ENCODE results near the gene MTF2. TPM values are rescaled to one million over a fixed set of nuclear protein-coding genes. Genes with fewer than 3 reads are reported as not detected.

Gene MTF2
- total RNA-seq, 1 experiment from 2014 or later, result 30.7 TPM

DNA sequence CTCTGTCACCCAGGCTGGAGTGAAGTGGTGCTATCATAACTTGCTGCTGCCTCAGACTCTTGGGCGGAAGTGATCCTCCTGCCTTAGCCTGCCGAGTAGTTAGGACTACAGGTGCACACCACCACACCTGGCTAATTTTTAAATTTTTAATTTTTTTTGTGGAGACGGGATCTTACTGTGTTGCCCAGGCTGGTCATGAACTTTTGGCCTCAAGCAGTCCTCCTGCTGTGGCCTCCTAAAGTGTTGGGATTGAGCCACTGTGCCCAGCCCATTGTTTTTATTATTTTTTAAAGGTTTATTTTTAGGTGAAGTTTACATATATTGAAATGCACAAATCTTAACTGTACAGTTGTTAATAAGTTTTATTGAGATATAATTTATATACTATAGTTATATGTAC, 3.2 kb downstream of the MTF2 start:
- DNase-seq (ENCODE audit: low spot score), result no peak

DNA sequence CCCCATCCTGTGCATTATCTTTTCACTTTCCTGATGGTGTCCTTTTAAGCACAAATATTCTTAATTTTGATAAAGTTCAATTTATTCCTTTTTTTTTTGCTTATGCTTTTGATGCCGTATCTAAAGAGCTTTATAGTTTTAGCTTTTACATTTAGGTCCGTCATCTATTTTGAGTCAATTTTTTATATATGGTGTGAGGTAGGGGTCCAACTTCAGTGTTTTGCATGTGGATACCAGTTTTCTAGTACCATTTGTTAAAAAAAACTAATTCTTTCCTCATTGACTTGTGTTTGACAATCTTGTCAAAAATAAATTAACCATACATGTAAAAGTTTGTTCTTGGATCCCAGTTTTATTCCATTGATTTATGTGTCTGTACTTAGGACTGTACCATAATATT, 4.9 kb downstream of the MTF2 start:
- DNase-seq (ENCODE audit: low spot score), result no peak

DNA sequence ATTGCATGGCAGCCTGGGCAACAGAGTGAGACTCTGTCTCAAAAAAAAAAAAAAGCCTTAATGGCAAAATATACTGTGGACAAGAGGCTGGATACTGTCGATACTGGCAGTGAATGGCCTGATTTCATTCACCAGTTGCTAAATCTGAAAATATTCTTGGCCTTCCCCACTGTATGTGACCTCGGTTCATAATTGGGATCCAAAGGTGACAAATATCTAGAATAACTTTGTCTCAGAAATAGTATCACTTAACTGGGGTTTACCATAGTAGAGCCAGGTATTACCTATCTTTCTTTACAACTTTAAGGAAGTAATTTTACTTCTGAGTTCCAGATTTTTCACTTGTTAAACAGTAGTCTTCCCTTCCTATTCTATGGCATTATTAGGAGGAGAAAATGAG, 8.4 kb downstream of the MTF2 start:
- DNase-seq (ENCODE audit: low spot score), result no peak

DNA sequence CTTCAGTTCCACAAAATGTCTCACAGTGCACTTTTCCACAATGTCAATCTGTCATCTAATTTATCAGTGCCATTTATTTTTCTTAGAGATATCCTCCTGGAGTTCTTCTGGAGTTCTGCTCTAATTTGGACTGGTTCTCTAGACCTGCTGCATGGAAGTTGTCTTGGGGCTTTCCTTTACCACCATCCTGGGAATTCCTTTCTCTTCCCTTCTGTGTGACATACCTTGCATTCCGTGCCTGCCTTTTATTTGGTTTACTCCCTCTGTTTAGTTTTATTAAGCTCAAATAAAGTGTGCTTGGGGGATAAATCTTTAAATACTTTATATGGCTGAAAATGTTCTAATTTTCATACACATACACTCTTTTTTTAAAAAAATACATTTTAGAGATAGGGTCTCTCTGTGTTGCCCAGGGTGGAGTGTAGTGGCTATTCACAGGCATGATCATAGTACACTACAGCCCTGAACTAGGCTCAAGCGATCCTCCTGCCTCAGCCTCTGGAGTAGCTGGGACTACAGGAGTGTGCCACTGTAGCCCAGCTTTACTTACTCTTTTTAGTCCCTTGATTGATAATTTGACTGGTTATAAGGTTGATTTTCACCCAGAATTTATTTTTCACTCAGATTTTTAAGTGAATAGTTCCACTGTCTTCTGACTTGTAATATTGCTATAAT, 14.4 kb downstream of the MTF2 start:
- DNase-seq (ENCODE audit: low spot score), result no peak

DNA sequence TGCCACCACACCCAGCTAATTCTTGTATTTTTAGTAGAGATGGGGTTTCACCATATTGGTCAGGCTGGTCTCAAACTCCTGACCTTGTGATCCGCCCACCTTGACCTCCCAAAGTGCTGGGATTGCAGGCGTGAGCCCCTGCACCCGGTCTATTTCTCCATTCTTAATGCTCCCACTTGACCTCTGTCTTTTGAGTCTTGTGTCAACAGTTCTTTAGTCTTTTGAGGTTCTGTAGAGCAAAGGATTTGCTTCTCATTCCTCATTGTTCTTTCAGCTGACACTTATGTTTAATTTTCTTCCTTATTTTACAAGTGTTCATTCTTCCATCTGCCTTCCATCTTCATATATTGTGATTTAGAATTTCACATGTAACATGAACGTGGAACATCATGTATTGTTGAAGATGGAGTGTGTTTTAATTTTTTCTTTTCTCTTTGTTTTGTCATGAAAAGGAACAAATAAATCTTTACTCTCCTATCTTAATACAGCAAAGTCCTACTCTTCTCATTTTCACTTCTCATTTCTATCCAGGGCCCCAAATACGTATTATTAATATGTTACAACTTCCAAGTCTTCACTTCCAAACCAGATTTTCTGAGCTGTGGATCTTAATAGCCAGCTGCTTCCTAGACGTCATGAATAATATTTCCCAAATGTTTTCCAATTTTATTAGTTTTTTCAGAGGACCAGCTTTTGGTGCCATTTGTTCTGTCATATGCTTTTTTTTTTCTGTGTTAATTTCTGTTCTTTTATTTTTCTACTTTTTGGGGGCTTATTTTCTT, 16.9 kb downstream of the MTF2 start:
- no peak for DNase-seq (ENCODE audit: low spot score)

DNA sequence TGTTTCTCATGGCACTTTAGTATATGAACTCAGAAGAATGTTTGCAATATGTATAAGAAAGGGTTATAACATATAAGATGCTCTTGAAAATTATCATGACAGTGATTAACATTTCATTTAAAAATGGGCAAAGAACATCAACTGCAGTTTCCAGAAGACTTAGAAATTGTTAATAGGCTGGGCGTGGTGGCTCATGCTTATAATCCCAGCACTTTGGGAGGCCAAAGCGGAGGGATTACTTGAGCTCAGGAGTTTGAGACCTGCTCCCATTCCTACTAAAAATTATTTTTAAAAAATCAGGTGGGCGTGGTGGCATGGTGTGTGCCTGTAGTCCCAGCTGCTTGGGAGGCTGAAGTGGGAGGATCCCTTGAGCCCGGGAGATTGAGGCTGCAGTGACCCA, 23.1 kb downstream of the MTF2 start:
- DNase-seq (ENCODE audit: low spot score), result no peak

DNA sequence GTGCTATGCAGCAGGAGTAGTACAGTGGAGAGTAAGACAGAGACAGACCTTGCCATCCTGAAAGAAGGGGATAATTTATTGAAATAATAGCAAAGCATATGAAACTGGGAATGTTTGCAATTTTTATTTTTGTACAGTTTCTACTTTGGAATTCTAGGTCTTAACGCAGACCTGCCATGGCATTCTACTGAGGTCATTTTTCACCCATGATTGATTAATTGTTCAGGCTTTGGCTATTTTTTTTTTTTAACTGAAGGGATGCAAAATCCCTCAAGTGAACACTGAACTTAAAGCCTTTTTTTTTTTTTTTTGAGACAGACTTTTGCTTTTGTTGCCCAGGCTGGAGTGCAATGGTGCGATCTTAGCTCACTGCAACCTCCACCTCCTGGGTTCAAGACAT, 27.1 kb downstream of the MTF2 start:
- no peak for DNase-seq (ENCODE audit: low spot score)

DNA sequence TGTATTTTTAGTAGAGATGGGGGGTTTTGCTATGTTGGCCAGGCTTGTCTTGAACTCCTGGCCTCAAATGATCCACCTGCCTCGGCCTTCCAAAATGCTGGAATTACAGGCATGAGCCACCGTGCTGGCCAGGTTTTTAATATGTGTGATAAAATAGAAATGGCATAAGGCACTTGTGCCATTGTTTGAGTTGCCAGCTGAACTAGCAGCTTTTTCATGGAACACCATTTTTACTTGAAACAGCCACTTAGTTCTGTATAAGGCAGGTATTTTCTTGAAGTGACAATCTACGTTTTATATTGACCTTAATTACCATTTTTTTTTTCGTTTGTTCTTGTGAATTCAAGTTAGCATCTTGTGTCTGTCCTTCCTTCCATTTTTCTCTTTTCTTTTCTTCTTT, 28.3 kb downstream of the MTF2 start:
- DNase-seq (ENCODE audit: low spot score), result no peak

DNA sequence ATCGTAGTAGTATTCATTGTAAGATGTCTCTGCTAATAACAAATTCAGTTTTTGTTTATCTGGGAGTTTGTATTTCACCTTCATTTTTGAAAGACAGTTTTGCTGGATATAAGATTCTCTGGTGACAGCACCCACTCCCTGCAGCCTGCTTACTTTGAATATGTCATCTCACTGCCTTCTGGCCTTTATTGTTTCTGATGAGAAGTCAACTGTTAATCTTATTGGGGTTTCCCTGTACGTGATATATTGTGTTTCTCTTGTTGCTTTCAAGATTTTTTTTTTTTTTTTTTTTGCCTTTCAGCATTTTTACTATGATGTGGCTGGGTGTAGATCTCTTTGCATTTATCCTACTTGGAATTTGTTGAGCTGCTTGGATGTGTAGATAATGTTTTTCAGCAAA, 29.3 kb downstream of the MTF2 start:
- no peak for DNase-seq (ENCODE audit: low spot score)

DNA sequence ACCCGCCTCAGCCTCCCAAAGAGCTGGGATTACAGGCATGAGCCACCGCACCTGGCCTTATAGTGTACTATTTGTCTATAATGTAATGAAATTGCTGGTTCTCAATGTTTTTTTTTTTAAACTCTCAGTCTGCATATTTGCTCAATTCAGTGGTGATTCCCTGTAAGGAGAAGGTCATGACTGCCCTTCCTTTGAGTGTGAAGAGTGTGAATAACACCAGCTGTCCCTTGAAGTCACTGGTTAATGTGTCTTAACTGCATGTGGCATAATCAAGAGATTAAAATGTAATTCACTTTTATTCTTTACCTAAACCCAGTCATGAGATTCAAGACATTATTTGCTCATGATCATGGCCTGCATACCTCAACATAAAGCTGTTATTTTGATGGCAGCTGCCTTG, 30.5 kb downstream of the MTF2 start:
- no peak for DNase-seq (ENCODE audit: low spot score)

DNA sequence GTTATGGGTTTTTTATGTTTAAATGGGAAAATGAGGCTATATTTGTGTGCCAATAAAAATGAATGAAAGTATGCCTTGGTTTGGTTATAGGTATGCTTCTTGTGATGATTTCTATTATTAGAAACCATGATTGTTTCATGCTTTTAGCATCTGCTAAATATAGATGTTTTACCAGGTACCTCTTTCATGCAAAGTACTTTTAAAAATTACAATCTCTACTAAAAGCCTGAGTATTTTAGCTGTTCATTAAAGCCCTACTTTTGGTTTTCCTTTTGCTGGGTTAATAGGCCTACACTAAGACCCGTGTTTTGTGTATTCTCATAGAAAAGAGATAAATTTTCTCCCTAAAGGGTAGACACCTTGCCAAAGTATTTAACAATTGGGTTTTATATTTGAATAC, 32.0 kb downstream of the MTF2 start:
- no peak for DNase-seq (ENCODE audit: low spot score)

DNA sequence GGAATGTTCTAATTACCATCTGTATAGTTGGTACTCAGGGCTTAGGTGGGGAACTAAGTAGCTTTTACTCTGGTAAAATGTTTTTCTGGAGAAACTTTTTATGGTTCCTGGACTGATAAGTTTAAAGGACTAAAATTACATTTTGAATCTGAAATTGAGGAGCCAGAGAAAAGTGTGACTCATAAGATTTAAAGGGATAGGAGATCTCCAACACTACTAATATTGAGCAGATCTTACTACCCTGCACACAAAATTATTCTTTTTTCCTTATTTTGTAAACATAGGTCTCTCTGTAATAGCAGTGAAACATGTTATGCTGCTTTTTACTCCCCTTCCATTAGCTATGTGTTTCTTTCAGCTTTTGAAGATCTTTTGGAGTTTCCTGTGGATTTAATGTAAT, 32.5 kb downstream of the MTF2 start:
- DNase-seq (ENCODE audit: low spot score), result no peak

DNA sequence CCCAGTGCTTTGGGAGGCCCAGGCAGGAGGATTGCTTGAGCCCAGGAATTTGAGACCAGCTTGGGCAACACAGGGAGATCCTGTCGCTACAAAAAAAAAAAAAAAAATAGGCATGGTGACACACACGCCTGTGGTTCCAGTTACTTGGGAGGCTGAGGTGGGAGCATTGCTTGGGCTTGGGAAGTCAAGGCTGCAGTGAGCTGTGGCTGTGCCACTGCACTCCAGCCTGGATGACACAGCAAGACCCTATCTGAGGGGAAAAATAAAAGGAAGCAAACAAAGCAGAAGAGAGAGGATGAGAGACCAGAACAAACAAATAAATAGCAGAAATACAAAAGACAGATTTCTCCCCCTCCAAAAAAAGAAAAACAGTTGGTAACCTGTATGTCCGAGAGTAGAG, 34.0 kb downstream of the MTF2 start:
- DNase-seq (ENCODE audit: low spot score), result no peak

DNA sequence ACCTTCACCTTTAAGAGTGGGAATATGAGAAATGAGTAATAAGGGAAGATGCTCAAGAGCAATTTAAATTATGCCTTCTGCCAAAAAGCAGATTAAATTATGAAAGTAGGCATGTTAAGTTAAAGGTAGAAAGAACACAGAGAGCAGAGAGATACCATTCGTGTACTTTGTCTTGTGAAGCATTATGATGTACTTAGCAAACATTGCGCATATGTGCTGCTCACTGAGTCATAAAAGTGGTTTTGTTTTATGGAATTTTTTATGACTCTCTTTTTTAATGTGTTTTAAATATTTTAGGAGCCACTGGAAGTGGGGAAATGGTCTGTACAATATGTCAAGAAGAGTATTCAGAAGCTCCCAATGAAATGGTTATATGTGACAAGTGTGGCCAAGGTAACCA, 35.3 kb downstream of the MTF2 start:
- DNase-seq (ENCODE audit: low spot score), result no peak

DNA sequence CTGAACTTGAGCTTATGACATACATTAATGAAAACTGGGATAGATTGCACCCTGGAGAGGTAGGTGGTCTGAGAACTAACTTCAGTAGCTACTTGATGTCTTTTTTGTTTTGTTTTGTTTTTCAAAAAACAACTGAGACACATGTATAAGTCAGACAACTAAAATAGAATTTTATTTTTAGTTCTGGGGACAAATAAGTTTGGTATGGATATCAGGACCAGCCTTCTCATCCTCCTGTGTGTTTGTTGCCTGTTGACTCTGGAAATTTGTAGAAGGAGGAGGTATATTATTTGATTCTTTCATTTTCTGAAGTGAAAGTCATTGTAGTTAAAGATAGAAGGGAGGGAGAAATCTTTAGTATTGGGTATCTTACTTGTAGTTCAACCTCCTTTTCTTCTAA, 41.5 kb downstream of the MTF2 start:
- DNase-seq (ENCODE audit: low spot score), result no peak

DNA sequence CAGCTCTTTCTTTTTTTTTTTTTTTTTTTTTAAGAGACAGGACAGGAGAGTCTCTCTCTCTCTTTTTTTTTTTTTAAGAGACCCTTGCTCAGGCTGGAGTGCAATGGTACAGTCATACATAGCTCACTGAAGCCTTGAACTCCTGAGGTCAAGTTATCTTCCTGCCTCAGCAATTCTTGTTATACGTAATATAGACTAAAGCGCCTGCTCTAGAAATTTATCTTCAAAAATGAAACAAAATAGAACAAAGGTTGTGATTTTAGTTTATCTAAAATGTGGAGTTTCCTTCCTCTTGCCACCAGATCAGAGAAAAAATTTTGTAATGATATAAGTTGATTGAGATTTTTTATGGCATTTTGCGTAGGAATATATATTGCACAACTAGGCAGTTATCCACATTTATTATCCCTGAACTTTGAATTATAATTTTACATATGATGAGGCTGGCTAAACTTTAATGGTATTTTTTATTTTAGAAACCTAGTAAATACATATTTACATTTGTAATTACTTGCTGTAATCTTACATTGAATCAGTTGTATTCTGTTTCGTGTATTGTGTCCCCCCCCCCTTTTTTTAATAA, 44.2 kb downstream of the MTF2 start:
- DNase-seq (ENCODE audit: low spot score), result no peak

DNA sequence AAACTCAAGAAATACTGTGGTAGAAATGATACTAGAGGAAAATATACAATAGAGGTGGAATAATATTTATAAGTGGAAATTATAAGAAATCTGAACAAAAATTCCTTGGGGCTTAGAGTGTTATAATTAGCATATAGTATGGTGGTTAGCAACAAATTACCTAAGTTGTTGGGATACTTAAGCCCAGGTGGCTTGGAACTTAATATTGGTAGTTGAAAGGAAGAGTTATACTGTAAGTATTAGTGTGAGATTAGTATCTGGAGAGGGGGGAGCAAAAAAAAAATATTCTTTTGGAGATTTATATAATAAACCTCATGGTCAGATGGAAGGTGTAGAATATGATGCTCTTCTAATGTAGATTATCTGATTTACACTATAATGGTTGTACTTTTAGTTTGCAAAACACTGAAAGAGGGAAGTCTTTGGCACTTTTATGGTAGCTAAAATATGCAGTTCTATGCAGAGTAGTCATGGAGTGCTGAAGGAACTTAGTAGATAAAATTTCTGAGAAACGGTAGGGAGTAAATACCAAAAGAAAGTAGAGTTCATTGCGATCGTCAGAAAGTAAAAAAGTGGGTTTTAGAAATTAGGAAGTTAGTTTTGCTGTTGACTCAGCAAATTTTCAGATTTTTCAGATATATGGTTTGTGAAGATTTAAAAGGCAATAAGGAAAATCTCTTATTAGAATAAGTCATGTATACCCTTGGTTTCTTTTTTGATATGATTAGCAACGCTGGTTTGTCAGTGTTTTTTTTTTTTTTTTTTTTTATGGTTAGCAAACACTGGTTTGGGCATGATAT, 45.7 kb downstream of the MTF2 start:
- DNase-seq (ENCODE audit: low spot score), result no peak

DNA sequence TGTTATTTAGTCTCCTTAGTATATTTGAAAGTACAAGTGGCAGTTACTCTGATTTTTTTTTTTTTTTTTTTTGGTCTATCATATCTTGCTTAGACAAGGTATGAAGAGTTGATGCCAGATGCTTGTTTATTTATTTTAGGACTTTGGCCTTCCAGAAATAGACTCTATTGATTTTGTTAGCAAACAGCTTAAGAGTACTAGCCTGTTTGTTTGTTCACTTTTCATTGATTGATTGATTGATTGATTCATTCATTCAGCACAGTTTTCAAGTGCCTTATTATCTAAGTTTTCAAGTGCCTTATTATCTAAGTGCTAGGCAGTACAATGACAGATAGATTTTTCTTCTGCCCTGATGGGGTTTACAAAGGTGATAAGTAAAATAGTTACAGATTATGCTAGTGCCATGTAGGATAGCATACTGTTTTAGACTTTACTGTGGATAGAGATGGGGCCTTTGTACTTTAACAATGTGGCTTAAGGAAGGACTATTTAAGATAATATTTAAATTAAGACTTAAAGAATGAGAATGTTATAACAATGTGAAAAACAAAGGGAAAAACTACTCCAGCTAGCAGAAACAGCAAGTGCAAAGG, 50.5 kb downstream of the MTF2 start:
- no peak for DNase-seq (ENCODE audit: low spot score)

DNA sequence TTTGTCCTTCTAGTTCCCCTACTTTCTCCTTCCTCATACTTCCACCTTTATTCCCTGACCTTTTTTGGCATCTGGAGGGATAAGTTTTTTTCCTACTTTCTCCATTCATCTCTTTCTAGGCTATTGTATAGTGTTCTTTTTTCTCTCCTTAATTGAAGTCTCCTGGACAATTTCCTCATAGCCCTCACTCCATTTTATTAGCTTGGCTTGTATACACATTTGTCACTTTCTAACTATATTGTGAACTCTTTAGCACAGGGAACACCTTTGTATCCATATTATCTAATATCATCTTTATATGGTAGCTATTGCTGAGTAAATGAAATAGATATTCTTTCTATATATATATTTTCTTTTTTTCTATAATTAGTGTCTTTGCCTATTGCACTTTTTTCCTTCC, 53.6 kb downstream of the MTF2 start:
- DNase-seq (ENCODE audit: low spot score), result no peak

DNA sequence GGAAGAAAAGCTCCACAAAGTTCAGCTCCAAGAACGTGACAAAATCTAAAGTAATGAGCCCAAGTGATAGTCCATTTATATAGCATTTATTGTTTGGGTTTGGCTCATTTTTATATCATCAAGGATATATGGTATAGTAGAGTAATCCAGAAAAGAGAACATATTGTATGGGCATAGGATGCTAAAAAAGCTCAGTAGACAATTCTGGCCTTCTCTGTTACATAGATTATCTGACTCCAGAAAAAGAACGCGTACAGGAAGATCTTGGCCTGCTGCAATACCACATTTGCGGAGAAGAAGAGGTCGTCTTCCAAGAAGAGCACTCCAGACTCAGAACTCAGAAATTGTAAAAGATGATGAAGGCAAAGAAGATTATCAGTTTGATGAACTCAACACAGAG, 57.4 kb downstream of the MTF2 start:
- DNase-seq (ENCODE audit: low spot score), result no peak

DNA sequence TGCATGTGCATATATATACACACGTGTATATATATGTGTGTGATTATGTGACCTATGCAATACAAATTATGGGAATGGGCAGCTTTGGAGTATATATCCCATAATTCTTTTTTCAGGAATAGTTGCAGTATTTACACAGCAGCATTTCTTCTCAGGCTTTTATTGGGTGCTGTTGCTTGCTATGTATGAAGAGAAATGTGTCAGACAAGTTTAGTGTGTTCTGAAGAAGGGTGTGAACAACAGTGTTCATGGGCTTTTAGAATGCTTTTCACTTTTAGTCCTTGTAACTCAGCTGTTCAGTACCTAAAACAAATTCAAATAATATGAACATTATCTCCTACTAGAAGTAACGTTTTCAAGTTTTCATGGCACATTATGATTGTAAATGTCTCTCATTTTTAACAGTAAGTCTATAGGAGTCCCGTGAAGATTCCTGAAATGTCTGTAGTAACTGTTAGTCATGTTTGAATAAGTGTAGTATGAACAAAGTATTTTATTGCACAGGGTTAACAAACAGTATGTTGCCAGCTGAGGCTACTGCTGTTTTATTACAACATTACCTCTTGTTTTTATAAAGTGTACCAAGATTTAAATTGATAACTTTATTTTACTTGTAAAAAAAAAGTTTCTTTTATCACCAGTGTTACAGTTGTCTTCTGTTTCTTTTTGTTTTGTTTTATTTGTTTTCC, 58.7 kb downstream of the MTF2 start:
- no peak for DNase-seq (ENCODE audit: low spot score)

DNA sequence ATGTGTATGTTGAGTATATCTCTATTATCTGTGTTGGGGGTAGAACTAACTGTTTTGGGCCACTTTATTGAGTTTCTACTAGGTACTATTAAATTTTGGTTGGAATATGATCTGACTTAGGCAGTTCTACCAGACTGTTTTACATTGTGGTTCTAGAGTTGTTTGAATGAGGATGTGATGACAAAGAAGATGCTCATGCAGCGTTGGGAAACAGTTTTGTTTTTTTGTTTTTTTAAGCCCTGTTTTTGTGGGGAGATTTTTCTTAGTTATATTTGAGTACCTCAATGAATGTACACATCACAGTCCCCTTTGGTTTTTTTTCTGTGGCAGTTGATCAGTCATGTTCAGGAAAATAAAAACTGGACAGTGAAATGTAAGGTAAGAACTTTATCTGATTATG, 61.0 kb downstream of the MTF2 start:
- no peak for DNase-seq (ENCODE audit: low spot score)
